GM12872 (cell line): ENCODE data around the gene ZNF142.

Experiments used
- CTCF ChIP-seq: IDR thresholded peaks from 3 replicates; pipeline ENCODE4 v1.5.1; 2011; ENCODE audit warnings: low read depth, mild to moderate bottlenecking, low read length, moderate library complexity; ENCODE audit not compliant: insufficient read depth

ZNF142 gene

GRCh38 chr2:218627939-218628338, 31.5 kb downstream of the ZNF142 start:
- no peak for TF ChIP-seq CTCF

GRCh38 chr2:218626369-218626768, 33.1 kb downstream of the ZNF142 start:
- TF ChIP-seq CTCF = no peak

GRCh38 chr2:218623366-218623705, 36.1 kb downstream of the ZNF142 start:
- TF ChIP-seq CTCF = no peak

GRCh38 chr2:218622606-218623365, 36.6 kb downstream of the ZNF142 start:
- TF ChIP-seq CTCF = no peak

GRCh38 chr2:218621007-218621406, 38.4 kb downstream of the ZNF142 start:
- no peak for TF ChIP-seq CTCF

- peak; percentile 30; the same call in 2 of the 3 replicates for TF ChIP-seq CTCF
Observed at GRCh38 chr2:218618102-218618860, 41.1 kb downstream of the ZNF142 start.

- TF ChIP-seq CTCF = no peak
Observed at GRCh38 chr2:218615868-218616315, 43.5 kb downstream of the ZNF142 start.
